ENCODE results near the gene C3orf33.

C3orf33 gene

DNA sequence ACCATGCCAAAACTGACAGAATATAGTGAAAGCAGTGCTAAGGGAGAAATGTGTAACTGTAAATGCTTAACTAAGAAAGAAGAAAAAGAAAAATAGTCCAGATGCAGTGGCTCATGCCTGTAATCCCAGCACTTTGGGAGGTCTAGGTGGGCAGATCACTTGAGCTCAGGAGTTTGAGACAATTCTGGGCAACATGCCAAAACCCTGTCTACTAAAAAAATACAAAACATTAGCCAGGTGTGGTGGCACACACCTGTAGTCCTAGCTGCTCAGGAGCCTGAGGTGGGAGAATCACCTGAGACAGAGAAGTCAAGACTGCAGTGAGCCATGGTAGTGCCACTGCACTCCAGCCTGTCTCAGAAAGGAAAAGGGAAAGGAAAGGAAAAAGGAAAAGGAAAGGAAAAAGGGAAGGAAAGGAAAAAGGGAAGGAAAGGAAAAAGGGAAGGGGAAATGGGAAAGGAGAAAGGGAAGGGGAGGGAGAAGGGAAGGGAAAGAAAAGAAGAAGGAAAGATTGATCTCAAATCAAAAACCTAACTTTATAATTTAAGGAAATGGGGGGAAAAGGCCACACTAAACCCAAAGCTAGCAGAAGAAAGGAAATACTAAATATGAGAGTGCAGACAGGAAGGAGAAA lies 20.3 kb downstream of the C3orf33 start:
- no peak for DNase-seq (ENCODE audit: low read depth in 1 of 2, low spot score in 1 of 2)
- TF ChIP-seq GABPA (IDR thresholded peaks at IDR 0.05; ENCODE audit: low read depth) (no peak), POLR2AphosphoS5 (IDR thresholded peaks at IDR 0.05; ENCODE audit: low read depth) (no peak), SPI1 (IDR thresholded peaks at IDR 0.05; ENCODE audit: borderline replicate concordance, low read depth) (no peak)
- TF ChIP-seq, protein P1, sequence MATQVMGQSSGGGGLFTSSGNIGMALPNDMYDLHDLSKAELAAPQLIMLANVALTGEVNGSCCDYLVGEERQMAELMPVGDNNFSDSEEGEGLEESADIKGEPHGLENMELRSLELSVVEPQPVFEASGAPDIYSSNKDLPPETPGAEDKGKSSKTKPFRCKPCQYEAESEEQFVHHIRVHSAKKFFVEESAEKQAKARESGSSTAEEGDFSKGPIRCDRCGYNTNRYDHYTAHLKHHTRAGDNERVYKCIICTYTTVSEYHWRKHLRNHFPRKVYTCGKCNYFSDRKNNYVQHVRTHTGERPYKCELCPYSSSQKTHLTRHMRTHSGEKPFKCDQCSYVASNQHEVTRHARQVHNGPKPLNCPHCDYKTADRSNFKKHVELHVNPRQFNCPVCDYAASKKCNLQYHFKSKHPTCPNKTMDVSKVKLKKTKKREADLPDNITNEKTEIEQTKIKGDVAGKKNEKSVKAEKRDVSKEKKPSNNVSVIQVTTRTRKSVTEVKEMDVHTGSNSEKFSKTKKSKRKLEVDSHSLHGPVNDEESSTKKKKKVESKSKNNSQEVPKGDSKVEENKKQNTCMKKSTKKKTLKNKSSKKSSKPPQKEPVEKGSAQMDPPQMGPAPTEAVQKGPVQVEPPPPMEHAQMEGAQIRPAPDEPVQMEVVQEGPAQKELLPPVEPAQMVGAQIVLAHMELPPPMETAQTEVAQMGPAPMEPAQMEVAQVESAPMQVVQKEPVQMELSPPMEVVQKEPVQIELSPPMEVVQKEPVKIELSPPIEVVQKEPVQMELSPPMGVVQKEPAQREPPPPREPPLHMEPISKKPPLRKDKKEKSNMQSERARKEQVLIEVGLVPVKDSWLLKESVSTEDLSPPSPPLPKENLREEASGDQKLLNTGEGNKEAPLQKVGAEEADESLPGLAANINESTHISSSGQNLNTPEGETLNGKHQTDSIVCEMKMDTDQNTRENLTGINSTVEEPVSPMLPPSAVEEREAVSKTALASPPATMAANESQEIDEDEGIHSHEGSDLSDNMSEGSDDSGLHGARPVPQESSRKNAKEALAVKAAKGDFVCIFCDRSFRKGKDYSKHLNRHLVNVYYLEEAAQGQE (IDR thresholded peaks at IDR 0.05; ENCODE audit: insufficient replicate concordance, low read depth): no peak
- TF ChIP-seq, protein P2, sequence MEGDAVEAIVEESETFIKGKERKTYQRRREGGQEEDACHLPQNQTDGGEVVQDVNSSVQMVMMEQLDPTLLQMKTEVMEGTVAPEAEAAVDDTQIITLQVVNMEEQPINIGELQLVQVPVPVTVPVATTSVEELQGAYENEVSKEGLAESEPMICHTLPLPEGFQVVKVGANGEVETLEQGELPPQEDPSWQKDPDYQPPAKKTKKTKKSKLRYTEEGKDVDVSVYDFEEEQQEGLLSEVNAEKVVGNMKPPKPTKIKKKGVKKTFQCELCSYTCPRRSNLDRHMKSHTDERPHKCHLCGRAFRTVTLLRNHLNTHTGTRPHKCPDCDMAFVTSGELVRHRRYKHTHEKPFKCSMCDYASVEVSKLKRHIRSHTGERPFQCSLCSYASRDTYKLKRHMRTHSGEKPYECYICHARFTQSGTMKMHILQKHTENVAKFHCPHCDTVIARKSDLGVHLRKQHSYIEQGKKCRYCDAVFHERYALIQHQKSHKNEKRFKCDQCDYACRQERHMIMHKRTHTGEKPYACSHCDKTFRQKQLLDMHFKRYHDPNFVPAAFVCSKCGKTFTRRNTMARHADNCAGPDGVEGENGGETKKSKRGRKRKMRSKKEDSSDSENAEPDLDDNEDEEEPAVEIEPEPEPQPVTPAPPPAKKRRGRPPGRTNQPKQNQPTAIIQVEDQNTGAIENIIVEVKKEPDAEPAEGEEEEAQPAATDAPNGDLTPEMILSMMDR (IDR thresholded peaks at IDR 0.05; ENCODE audit: insufficient read depth, low read length): no peak
- H3K27me3 ChIP-seq (ENCODE audit: insufficient read depth, poor library complexity, severe bottlenecking): no peaks in the 10 kb centered on the region
- H3K4me3 ChIP-seq (replicated peaks; ENCODE audit: insufficient read depth, low read length): no peak overlapping the region
- H3K27ac ChIP-seq (replicated peaks): no peak overlapping the region

DNA sequence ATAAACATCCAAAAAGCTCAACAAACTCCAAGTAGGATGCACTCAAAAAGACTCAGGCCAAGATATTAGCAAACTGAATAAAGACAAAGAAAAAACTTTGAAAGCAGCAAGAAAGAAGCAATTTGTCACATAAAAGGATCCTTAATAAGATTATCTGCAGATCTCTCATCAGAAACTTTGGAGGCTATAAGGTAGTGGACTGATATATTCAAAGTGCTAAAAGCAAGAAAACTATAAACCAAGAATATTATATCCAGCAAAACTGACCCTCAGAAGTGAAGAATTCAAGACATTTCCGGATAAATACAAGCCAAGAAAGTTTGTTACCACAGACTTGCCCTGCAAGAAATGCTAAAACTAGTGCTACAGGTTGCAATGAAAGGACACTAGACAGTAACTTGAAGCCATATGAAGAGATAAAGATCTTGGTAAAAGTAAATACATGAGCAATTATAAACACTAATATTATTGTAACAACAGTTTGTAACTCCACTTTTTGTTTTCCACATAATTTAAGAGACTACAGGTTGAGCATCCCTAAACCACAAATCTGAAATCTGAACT lies 23.6 kb downstream of the C3orf33 start:
- no peak overlapping the region for H3K4me3 ChIP-seq (replicated peaks; ENCODE audit: insufficient read depth, low read length)
- TF ChIP-seq, protein P2 (IDR thresholded peaks at IDR 0.05; ENCODE audit: insufficient read depth, low read length): no peak
- no peak for TF ChIP-seq SPI1 (IDR thresholded peaks at IDR 0.05; ENCODE audit: borderline replicate concordance, low read depth)
- no peak for TF ChIP-seq POLR2AphosphoS5 (IDR thresholded peaks at IDR 0.05; ENCODE audit: low read depth)
- no peak for TF ChIP-seq GABPA (IDR thresholded peaks at IDR 0.05; ENCODE audit: low read depth)
- TF ChIP-seq, protein P1 (IDR thresholded peaks at IDR 0.05; ENCODE audit: insufficient replicate concordance, low read depth): no peak
- H3K27me3 ChIP-seq (ENCODE audit: insufficient read depth, poor library complexity, severe bottlenecking): no peaks in the 10 kb centered on the region
- no peak for DNase-seq (ENCODE audit: low read depth in 1 of 2, low spot score in 1 of 2)
- H3K27ac ChIP-seq (replicated peaks): no peak overlapping the region

DNA sequence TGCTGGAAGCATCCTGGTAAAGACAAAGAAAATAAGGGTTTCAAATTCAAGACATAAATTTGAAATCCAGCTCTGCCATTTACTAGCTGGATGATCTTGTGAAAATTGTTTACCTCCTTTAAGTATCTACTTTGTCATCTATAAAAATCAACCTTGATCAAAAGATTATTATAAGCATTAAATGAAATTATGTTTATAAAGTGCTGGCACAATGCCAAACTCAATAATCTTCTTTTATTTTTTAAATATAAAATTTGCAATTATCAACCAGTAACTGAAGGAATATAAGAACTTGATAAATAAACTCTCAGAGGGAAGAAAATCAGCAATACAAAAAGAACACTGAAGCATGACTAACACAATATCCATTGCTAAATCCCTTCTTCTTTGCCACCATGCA lies 25.8 kb downstream of the C3orf33 start:
- no peaks in the 10 kb centered on the region for H3K27me3 ChIP-seq (ENCODE audit: insufficient read depth, poor library complexity, severe bottlenecking)
- H3K4me3 ChIP-seq (replicated peaks; ENCODE audit: insufficient read depth, low read length): no peak overlapping the region
- no peak overlapping the region for H3K27ac ChIP-seq (replicated peaks)
- no peak for DNase-seq (ENCODE audit: low read depth in 1 of 2, low spot score in 1 of 2)
- TF ChIP-seq, protein P2 (IDR thresholded peaks at IDR 0.05; ENCODE audit: insufficient read depth, low read length): no peak
- TF ChIP-seq GABPA (IDR thresholded peaks at IDR 0.05; ENCODE audit: low read depth) (no peak), SPI1 (IDR thresholded peaks at IDR 0.05; ENCODE audit: borderline replicate concordance, low read depth) (no peak), POLR2AphosphoS5 (IDR thresholded peaks at IDR 0.05; ENCODE audit: low read depth) (no peak)
- TF ChIP-seq, protein P1 (IDR thresholded peaks at IDR 0.05; ENCODE audit: insufficient replicate concordance, low read depth): no peak

All from HL-60 (cell line).